Right lobe of liver (tissue), 6 donors: ENCODE measurements around the gene IDH1. TPM values are rescaled to one million over a fixed set of nuclear protein-coding genes. Genes with fewer than 3 reads are reported as not detected.

Source experiments
- ATAC-seq, 4 donors: fragments of 200-7000 bp; cut with Tn5 transposase; one replicate each; pipeline ENCODE4 v1.9.1; 2020; ENCODE audit warnings: mild to moderate bottlenecking in 4 of 4, moderate library complexity in 4 of 4
- DNase-seq, 3 donors: peaks; one replicate each; pipeline ENCODE4 v3.0.0-alpha.2; 2020
- H3K27ac ChIP-seq, 3 donors: fragments of 200-600 bp; one replicate each; pipeline ENCODE4 v1.8.0; 2022
- H3K27me3 ChIP-seq, 2 donors: fragments of 200-600 bp; one replicate each; pipeline ENCODE4 v1.8.0; 2022
- H3K36me3 ChIP-seq, 4 donors: fragments of 200-600 bp; sonication (generic) in 1 of 4; one replicate each; pipeline versions ENCODE4 v1.5.1 to v1.8.0; 2017 to 2022; ENCODE audit warnings: control low read depth in 1 of 4
- H3K4me1 ChIP-seq, 4 donors: fragments of 200-600 bp; sonication (generic) in 1 of 4; one replicate each; pipeline versions ENCODE4 v1.5.1 to v1.8.0; 2017 to 2022; ENCODE audit warnings: control low read depth in 1 of 4
- H3K4me3 ChIP-seq, 3 donors: fragments of 200-600 bp; one replicate each; pipeline ENCODE4 v1.8.0; 2022
- H3K9me3 ChIP-seq, 4 donors: fragments of 200-600 bp; sonication (generic) in 1 of 4; one replicate each; pipeline versions ENCODE4 v1.5.1 to v1.8.0; 2017 to 2022; ENCODE audit warnings: control low read depth in 1 of 4
- CTCF ChIP-seq, 4 donors: fragments of 200-600 bp in 3 of 4; fragments of 450-650 bp in 1 of 4; IDR thresholded peaks; one replicate each; pipeline versions ENCODE4 v1.5.1 to v1.8.0; 2016 to 2022; ENCODE audit warnings: antibody characterized with exemption in 4 of 4, mild to moderate bottlenecking in 2 of 4
- POLR2A ChIP-seq: fragments of 450-650 bp; IDR thresholded peaks from one replicate; pipeline ENCODE4 v1.6.1; 2017; ENCODE audit warnings: antibody characterized with exemption, mild to moderate bottlenecking
- WGBS: methylation state at CpG from one replicate; pipeline ENCODE4 v1.1.6; 2018; ENCODE audit warnings: low coverage, low lambda C conversion rate; ENCODE audit not compliant: insufficient coverage; ENCODE audit errors: missing lambda C conversion rate; 5-methylcytosine and 5-hydroxymethylcytosine counted together
- intact Hi-C, 2 donors: fragments of 100-400 bp; cut with DNase I; formaldehyde crosslinking; loops; one replicate each; pipeline versions ENCODE4 v1.11.2 to v1.14.1; 2022
- total RNA-seq, 6 experiments: library from RNA; depleted of rRNA in 2 of 6; stranded (reverse); fragments of >200 nt in 2 of 6; fragmentation: NEBNext Ultra II Directional in 3 of 6; extraction: Animal tissue kit (Norgen Biotek cat#: 25700) in 3 of 6; gene quantifications; one replicate each; pipeline versions ENCODE4 v1.1.0 to v1.2.4, GENCODE V29; 2016 to 2023
- donor health status: DM: no; HTN: yes; CAD: no.
- donor health status: DM: no; HTN: no; CAD: no.
- donor health status: DM: no; HTN: no; CAD: no.
- donor health status: DM: no; HTN: yes; CAD: no.
- donor health status: DM: no; HTN: yes; CAD: no.

Gene IDH1
- total RNA-seq, 6 experiments from 2014 or later, result 147 to 682 (median 184) TPM

- Histone ChIP-seq H3K9me3 (no peaks in the 10 kb centered on the region), H3K27me3 (no peaks in the 10 kb centered on the region), H3K4me1 (peaks cover 0 to 47% (median 6%) of the 10 kb centered on the region in 4 donors), H3K4me3 (no peak overlapping the region), H3K27ac (peak overlapping the region in 2 of 3 donors; percentile 45 to 52), H3K36me3 (peaks cover 0 to 97% (median 23%) of the 10 kb centered on the region in 4 donors)
- ATAC-seq, result peak; percentile 36 to 71 (median 52)
- intact Hi-C loops, result no loop called here
- 72% methylated on average over 3 of the region's 3 CpGs for WGBS
- TF ChIP-seq POLR2A (no peak), CTCF (IDR thresholded peaks at IDR 0.05) (no peak)
- no peak for DNase-seq
Measured at GRCh38 chr2:208240619-208241209, 14.2 kb downstream of the IDH1 start.

GRCh38 chr2:208239770-208240493 is 14.9 kb downstream of the IDH1 start:
- WGBS, result 84% methylated on average over 9 of the region's 9 CpGs
- intact Hi-C loops, result no loop called here
- TF ChIP-seq CTCF (IDR thresholded peaks at IDR 0.05), result no peak
- TF ChIP-seq POLR2A, result no peak
- Histone ChIP-seq H3K9me3 (no peaks in the 10 kb centered on the region), H3K27me3 (no peaks in the 10 kb centered on the region), H3K27ac (peak overlapping the region in 1 of 3 donors; percentile 3), H3K36me3 (peaks cover 0 to 94% (median 24%) of the 10 kb centered on the region in 4 donors), H3K4me3 (no peak overlapping the region), H3K4me1 (peaks cover 0 to 47% (median 5%) of the 10 kb centered on the region in 4 donors)
- DNase-seq (no peak), ATAC-seq (no peak)

DNA sequence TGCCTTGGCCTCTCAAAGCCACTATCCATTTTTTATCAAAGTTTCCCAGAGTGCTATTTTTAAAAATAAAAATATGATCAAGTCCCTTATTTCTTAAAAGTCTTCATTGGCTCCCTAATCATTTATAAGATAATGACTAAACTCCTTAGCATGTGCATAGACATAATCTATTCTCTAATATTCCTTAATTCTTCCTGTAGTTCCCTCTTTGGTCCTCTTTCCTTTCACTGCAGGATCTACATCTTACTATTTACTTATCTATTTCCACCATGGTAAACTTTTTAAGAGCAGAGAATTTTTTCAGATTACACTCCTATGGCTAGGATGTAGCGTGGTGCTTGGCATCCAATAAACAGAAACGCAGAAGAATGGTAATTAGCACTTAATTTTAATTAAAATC is 19.0 kb downstream of the IDH1 start:
- intact Hi-C loops, result no loop called here
- Histone ChIP-seq H3K9me3 (no peaks in the 10 kb centered on the region), H3K36me3 (peaks cover 0 to 54% (median 20%) of the 10 kb centered on the region in 4 donors), H3K4me3 (no peak overlapping the region), H3K4me1 (peaks cover 0 to 19% (median 0%) of the 10 kb centered on the region in 4 donors), H3K27me3 (no peaks in the 10 kb centered on the region), H3K27ac (no peak overlapping the region)
- TF ChIP-seq POLR2A (no peak), CTCF (IDR thresholded peaks at IDR 0.05) (no peak)
- ATAC-seq (no peak), DNase-seq (no peak)
- 46% methylated on average over 2 of the region's 2 CpGs for WGBS

GRCh38 chr2:208234786-208235185 is 20.1 kb downstream of the IDH1 start:
- Histone ChIP-seq H3K36me3 (peaks cover 0 to 44% (median 14%) of the 10 kb centered on the region in 4 donors), H3K4me3 (no peak overlapping the region), H3K27ac (no peak overlapping the region), H3K9me3 (no peaks in the 10 kb centered on the region), H3K4me1 (peaks cover 0 to 23% (median 0%) of the 10 kb centered on the region in 4 donors), H3K27me3 (no peaks in the 10 kb centered on the region)
- no CpG with 5 or more reads among the region's 1 CpG for WGBS
- peak; percentile 63 to 79 (median 74) for ATAC-seq
- DNase-seq, result no peak
- intact Hi-C loops, result no loop called here
- no peak for TF ChIP-seq CTCF (IDR thresholded peaks at IDR 0.05)
- TF ChIP-seq POLR2A, result no peak
